ENCODE data around the gene LRP10. TPM values are rescaled to one million over a fixed set of nuclear protein-coding genes. Genes with fewer than 3 reads are reported as not detected.

Gene LRP10
- polyA plus RNA-seq (2013, experiment 1 of 2), result 99.1 TPM
- 101 TPM for polyA plus RNA-seq (2013, experiment 2 of 2)

GRCh38 chr14:22871224-22872032 is at the start of gene LRP10:
TSS of gene LRP10 (plus strand) at chr14:22871740. CDS start at chr14:22872304, 564 bp downstream.
- peak within 1 kb of the TSS; percentile 96 for H2BK5ac ChIP-seq (ENCODE audit: low read depth, low read length, poor library complexity, severe bottlenecking)
- DNase-seq, result peak; percentile 91
- H3K36me3 ChIP-seq (ENCODE audit: control insufficient read depth in 1 of 2, insufficient read depth in 2 of 2, low read depth in 1 of 2, low read length in 2 of 2), result peaks cover 26 to 30% of the 10 kb centered on the region in 2 experiments
- peak within 1 kb of the TSS in 1 of 2 experiments; percentile 63 for H3K23ac ChIP-seq (ENCODE audit: low read length in 2 of 2)
- H2BK15ac ChIP-seq (ENCODE audit: low read depth, poor library complexity, severe bottlenecking), result peak within 1 kb of the TSS; percentile 80
- peak within 1 kb of the TSS; percentile 97 to 98 for H3K18ac ChIP-seq (ENCODE audit: low read depth in 1 of 2, low read length in 2 of 2)
- H3K4me1 ChIP-seq (ENCODE audit: control insufficient read depth, insufficient read depth, low read depth, low read length), result peaks cover 15% of the 10 kb centered on the region
- H4K8ac ChIP-seq (ENCODE audit: low read length), result peak within 1 kb of the TSS; percentile 66
- H2BK12ac ChIP-seq (ENCODE audit: low read length in 2 of 2), result peak within 1 kb of the TSS in 1 of 2 experiments; percentile 64
- peak within 1 kb of the TSS; percentile 96 for H3K27ac ChIP-seq (ENCODE audit: low read length, poor library complexity, severe bottlenecking)
- H2AFZ ChIP-seq (ENCODE audit: low read depth, low read length), result peak within 1 kb of the TSS; percentile 88
- peak within 1 kb of the TSS; percentile 95 for H3K9ac ChIP-seq (ENCODE audit: low read length)
- H3K9me3 ChIP-seq (ENCODE audit: control insufficient read depth, low read length), result no peaks in the 10 kb centered on the region
- H3K27me3 ChIP-seq (ENCODE audit: control insufficient read depth in 1 of 2, insufficient read depth in 1 of 2, low read length in 2 of 2), result no peaks in the 10 kb centered on the region
- H3K4ac ChIP-seq (ENCODE audit: low read depth in 1 of 2, low read length in 2 of 2), result peak within 1 kb of the TSS; percentile 57 to 91
- H3K79me1 ChIP-seq (replicated peaks; ENCODE audit: low read length, poor library complexity, severe bottlenecking), result peaks cover 23% of the 10 kb centered on the region
- peak within 1 kb of the TSS; percentile 29 for H2BK120ac ChIP-seq (ENCODE audit: low read depth, low read length)
- peak within 1 kb of the TSS; percentile 74 for H2AK5ac ChIP-seq (ENCODE audit: low read length, severe bottlenecking)
- peak within 1 kb of the TSS; percentile 57 for H4K91ac ChIP-seq (ENCODE audit: low read length)
- WGBS, result under 1% methylated on average over 38 of the region's 50 CpGs
- peak within 1 kb of the TSS in 1 of 2 experiments; percentile 26 for H3K14ac ChIP-seq (ENCODE audit: low read length in 2 of 2)
- peak within 1 kb of the TSS; percentile 85 to 87 for H3K4me3 ChIP-seq (ENCODE audit: insufficient read depth in 1 of 2, low read depth in 1 of 2, low read length in 2 of 2)
- H3K4me2 ChIP-seq (ENCODE audit: low read length, poor library complexity, severe bottlenecking), result peak within 1 kb of the TSS; percentile 76

- Histone ChIP-seq H3K23ac (ENCODE audit: low read length in 2 of 2) (no peak overlapping the region), H2AFZ (ENCODE audit: low read depth, low read length) (no peak overlapping the region), H3K18ac (ENCODE audit: low read depth in 1 of 2, low read length in 2 of 2) (peak overlapping the region; percentile 6 to 76), H3K4ac (ENCODE audit: low read depth in 1 of 2, low read length in 2 of 2) (peak overlapping the region; percentile 5 to 69), H3K9me3 (ENCODE audit: control insufficient read depth, low read length) (no peaks in the 10 kb centered on the region), H3K79me1 (replicated peaks; ENCODE audit: low read length, poor library complexity, severe bottlenecking) (no peaks in the 10 kb centered on the region), H3K14ac (ENCODE audit: low read length in 2 of 2) (no peak overlapping the region), H3K4me2 (ENCODE audit: low read length, poor library complexity, severe bottlenecking) (no peak overlapping the region), H3K27me3 (ENCODE audit: control insufficient read depth in 1 of 2, insufficient read depth in 1 of 2, low read length in 2 of 2) (no peaks in the 10 kb centered on the region), H2AK5ac (ENCODE audit: low read length, severe bottlenecking) (peak overlapping the region; percentile 80), H3K27ac (ENCODE audit: low read length, poor library complexity, severe bottlenecking) (peak overlapping the region; percentile 63), H4K8ac (ENCODE audit: low read length) (peak overlapping the region; percentile 86), H3K36me3 (ENCODE audit: control insufficient read depth in 1 of 2, insufficient read depth in 2 of 2, low read depth in 1 of 2, low read length in 2 of 2) (peaks cover 0 to 2% of the 10 kb centered on the region in 2 experiments), H2BK120ac (ENCODE audit: low read depth, low read length) (peak overlapping the region; percentile 86), H3K4me3 (ENCODE audit: insufficient read depth in 1 of 2, low read depth in 1 of 2, low read length in 2 of 2) (peak overlapping the region in 1 of 2 experiments; percentile 57), H2BK15ac (ENCODE audit: low read depth, poor library complexity, severe bottlenecking) (peak overlapping the region; percentile 39), H3K4me1 (ENCODE audit: control insufficient read depth, insufficient read depth, low read depth, low read length) (peaks cover 32% of the 10 kb centered on the region), H4K91ac (ENCODE audit: low read length) (peak overlapping the region; percentile 67), H3K9ac (ENCODE audit: low read length) (peak overlapping the region; percentile 67), H2BK12ac (ENCODE audit: low read length in 2 of 2) (peak overlapping the region; percentile 69 to 75), H2BK5ac (ENCODE audit: low read depth, low read length, poor library complexity, severe bottlenecking) (peak overlapping the region; percentile 80)
- 45% methylated on average over 22 of the region's 32 CpGs for WGBS
- no peak for DNase-seq
These were observed 49.4 kb upstream of the LRP10 start for GRCh38 chr14:22822016-22822570.

- Histone ChIP-seq H3K4ac (ENCODE audit: low read depth in 1 of 2, low read length in 2 of 2) (peak overlapping the region in 1 of 2 experiments; percentile 69), H2BK120ac (ENCODE audit: low read depth, low read length) (peak overlapping the region; percentile 86), H3K9me3 (ENCODE audit: control insufficient read depth, low read length) (no peaks in the 10 kb centered on the region), H3K4me2 (ENCODE audit: low read length, poor library complexity, severe bottlenecking) (peak overlapping the region; percentile 2), H3K27ac (ENCODE audit: low read length, poor library complexity, severe bottlenecking) (peak overlapping the region; percentile 76), H3K23ac (ENCODE audit: low read length in 2 of 2) (no peak overlapping the region), H3K9ac (ENCODE audit: low read length) (peak overlapping the region; percentile 83), H2AK5ac (ENCODE audit: low read length, severe bottlenecking) (no peak overlapping the region), H2BK15ac (ENCODE audit: low read depth, poor library complexity, severe bottlenecking) (peak overlapping the region; percentile 17), H3K18ac (ENCODE audit: low read depth in 1 of 2, low read length in 2 of 2) (peak overlapping the region; percentile 24 to 76), H4K8ac (ENCODE audit: low read length) (peak overlapping the region; percentile 86), H3K4me3 (ENCODE audit: insufficient read depth in 1 of 2, low read depth in 1 of 2, low read length in 2 of 2) (peak overlapping the region in 1 of 2 experiments; percentile 57), H3K14ac (ENCODE audit: low read length in 2 of 2) (no peak overlapping the region), H2AFZ (ENCODE audit: low read depth, low read length) (no peak overlapping the region), H3K27me3 (ENCODE audit: control insufficient read depth in 1 of 2, insufficient read depth in 1 of 2, low read length in 2 of 2) (no peaks in the 10 kb centered on the region), H3K4me1 (ENCODE audit: control insufficient read depth, insufficient read depth, low read depth, low read length) (peaks cover 32% of the 10 kb centered on the region), H2BK5ac (ENCODE audit: low read depth, low read length, poor library complexity, severe bottlenecking) (peak overlapping the region; percentile 80), H3K36me3 (ENCODE audit: control insufficient read depth in 1 of 2, insufficient read depth in 2 of 2, low read depth in 1 of 2, low read length in 2 of 2) (peaks cover 0 to 2% of the 10 kb centered on the region in 2 experiments), H2BK12ac (ENCODE audit: low read length in 2 of 2) (peak overlapping the region in 1 of 2 experiments; percentile 69), H4K91ac (ENCODE audit: low read length) (peak overlapping the region; percentile 67), H3K79me1 (replicated peaks; ENCODE audit: low read length, poor library complexity, severe bottlenecking) (no peaks in the 10 kb centered on the region)
- WGBS, result 2% methylated on average over 24 of the region's 34 CpGs
- peak; percentile 89 for DNase-seq
These were observed 48.9 kb upstream of the LRP10 start for GRCh38 chr14:22822571-22823098.
